Testis (tissue), 2 donors: ENCODE data around the gene GPR34.

Experiments used
- POLR2A ChIP-seq: fragments of 450-650 bp; IDR thresholded peaks from one replicate; pipeline ENCODE4 v1.6.1; 2017; ENCODE audit warnings: antibody characterized with exemption, mild to moderate bottlenecking, moderate library complexity
- TF ChIP-seq, protein P1 (sequence below), 3 experiments: fragments of 450-650 bp in 2 of 3; fragments of 200-600 bp in 1 of 3; sonication (generic) in 1 of 3; IDR thresholded peaks; one replicate each; pipeline ENCODE4 v1.5.1; 2016 to 2019; ENCODE audit warnings: antibody characterized with exemption in 3 of 3, mild to moderate bottlenecking in 2 of 3, moderate library complexity in 1 of 3

DNA sequence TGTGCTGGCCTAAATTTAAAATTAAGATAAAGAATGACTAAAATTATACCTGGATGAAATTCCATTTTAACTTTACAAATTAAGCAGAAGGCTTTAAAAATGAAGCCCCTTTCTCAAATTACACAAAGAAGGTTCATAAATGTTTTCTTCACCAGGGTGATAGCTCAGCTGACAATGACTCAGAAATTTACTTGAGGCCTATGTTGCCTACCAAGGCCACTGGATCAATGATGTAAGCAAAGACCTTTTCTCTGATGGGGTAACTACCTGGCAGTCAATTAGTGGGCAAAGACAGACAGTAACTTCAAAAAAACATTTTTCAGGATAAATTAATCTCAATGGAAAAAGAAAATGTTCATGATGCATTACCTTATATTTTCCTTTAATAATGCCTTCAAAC, 23.9 kb upstream of the GPR34 start:
- no peak for TF ChIP-seq POLR2A
- TF ChIP-seq, protein P1, sequence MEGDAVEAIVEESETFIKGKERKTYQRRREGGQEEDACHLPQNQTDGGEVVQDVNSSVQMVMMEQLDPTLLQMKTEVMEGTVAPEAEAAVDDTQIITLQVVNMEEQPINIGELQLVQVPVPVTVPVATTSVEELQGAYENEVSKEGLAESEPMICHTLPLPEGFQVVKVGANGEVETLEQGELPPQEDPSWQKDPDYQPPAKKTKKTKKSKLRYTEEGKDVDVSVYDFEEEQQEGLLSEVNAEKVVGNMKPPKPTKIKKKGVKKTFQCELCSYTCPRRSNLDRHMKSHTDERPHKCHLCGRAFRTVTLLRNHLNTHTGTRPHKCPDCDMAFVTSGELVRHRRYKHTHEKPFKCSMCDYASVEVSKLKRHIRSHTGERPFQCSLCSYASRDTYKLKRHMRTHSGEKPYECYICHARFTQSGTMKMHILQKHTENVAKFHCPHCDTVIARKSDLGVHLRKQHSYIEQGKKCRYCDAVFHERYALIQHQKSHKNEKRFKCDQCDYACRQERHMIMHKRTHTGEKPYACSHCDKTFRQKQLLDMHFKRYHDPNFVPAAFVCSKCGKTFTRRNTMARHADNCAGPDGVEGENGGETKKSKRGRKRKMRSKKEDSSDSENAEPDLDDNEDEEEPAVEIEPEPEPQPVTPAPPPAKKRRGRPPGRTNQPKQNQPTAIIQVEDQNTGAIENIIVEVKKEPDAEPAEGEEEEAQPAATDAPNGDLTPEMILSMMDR (IDR thresholded peaks at IDR 0.05): no peak
